ENCODE results near the gene LBHD2. TPM values are rescaled to one million over a fixed set of nuclear protein-coding genes. Genes with fewer than 3 reads are reported as not detected.

LBHD2 gene
- total and polyA plus RNA-seq, 4 donors: 0.47 to 0.53 TPM; not detected in 2

DNA sequence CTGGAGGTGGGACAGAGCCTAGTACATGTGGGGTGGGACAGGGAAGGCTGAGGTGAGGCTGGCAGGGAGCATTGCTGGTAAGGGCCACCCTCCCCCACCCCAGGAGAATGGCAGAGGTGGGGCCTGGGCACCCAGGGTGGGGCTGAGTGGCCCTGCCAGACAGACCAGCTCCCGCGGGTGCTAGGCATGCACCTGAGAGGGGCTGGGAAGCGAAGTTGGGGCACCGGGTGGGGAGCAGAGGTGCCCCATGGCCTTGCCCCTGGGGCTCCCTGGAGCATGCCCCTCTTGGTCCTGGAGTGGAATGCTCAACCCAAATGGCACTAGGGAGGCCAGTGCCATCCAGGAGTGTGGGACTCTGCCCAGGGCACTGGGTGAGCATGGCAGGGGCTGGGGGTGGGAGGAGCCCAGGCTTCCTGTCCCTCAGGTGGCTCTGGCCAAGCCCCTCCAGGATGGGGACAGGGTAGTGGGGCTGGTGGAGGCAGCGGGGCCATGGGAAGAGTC is 40.5 kb downstream of the LBHD2 start:
- H3K4me3 ChIP-seq (ENCODE audit: low read depth in 1 of 3, low read length in 3 of 3): no peak overlapping the region
- peaks cover 23 to 56% (median 42%) of the 10 kb centered on the region in 4 donors for H3K4me1 ChIP-seq (ENCODE audit: control insufficient read depth in 4 of 4, insufficient read depth in 4 of 4, low read length in 3 of 4)
- H3K36me3 ChIP-seq (ENCODE audit: control insufficient read depth in 4 of 4, insufficient read depth in 3 of 4, low read depth in 1 of 4, low read length in 3 of 4): no peaks in the 10 kb centered on the region
- H3K9ac ChIP-seq (ENCODE audit: low read depth in 1 of 2, low read length in 2 of 2): no peak overlapping the region
- WGBS: 85% methylated on average over 5 of the region's 5 CpGs
- H3K27ac ChIP-seq (ENCODE audit: low read depth in 1 of 2, low read length in 2 of 2): no peak overlapping the region
- TF ChIP-seq NR2F2 (IDR thresholded peaks at IDR 0.05): no peak
- no peak for TF ChIP-seq RAD21 (IDR thresholded peaks at IDR 0.05)
- TF ChIP-seq RXRA (IDR thresholded peaks at IDR 0.05): no peak
- TF ChIP-seq FOXA2 (IDR thresholded peaks at IDR 0.05): no peak
- no peak for TF ChIP-seq YY1 (IDR thresholded peaks at IDR 0.05)
- TF ChIP-seq, protein P1, sequence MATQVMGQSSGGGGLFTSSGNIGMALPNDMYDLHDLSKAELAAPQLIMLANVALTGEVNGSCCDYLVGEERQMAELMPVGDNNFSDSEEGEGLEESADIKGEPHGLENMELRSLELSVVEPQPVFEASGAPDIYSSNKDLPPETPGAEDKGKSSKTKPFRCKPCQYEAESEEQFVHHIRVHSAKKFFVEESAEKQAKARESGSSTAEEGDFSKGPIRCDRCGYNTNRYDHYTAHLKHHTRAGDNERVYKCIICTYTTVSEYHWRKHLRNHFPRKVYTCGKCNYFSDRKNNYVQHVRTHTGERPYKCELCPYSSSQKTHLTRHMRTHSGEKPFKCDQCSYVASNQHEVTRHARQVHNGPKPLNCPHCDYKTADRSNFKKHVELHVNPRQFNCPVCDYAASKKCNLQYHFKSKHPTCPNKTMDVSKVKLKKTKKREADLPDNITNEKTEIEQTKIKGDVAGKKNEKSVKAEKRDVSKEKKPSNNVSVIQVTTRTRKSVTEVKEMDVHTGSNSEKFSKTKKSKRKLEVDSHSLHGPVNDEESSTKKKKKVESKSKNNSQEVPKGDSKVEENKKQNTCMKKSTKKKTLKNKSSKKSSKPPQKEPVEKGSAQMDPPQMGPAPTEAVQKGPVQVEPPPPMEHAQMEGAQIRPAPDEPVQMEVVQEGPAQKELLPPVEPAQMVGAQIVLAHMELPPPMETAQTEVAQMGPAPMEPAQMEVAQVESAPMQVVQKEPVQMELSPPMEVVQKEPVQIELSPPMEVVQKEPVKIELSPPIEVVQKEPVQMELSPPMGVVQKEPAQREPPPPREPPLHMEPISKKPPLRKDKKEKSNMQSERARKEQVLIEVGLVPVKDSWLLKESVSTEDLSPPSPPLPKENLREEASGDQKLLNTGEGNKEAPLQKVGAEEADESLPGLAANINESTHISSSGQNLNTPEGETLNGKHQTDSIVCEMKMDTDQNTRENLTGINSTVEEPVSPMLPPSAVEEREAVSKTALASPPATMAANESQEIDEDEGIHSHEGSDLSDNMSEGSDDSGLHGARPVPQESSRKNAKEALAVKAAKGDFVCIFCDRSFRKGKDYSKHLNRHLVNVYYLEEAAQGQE (IDR thresholded peaks at IDR 0.05): no peak
- TF ChIP-seq SP1 (IDR thresholded peaks at IDR 0.05): no peak
- TF ChIP-seq TAF1 (conservative IDR thresholded peaks at IDR 0.05): no peak
- TF ChIP-seq, protein P2, sequence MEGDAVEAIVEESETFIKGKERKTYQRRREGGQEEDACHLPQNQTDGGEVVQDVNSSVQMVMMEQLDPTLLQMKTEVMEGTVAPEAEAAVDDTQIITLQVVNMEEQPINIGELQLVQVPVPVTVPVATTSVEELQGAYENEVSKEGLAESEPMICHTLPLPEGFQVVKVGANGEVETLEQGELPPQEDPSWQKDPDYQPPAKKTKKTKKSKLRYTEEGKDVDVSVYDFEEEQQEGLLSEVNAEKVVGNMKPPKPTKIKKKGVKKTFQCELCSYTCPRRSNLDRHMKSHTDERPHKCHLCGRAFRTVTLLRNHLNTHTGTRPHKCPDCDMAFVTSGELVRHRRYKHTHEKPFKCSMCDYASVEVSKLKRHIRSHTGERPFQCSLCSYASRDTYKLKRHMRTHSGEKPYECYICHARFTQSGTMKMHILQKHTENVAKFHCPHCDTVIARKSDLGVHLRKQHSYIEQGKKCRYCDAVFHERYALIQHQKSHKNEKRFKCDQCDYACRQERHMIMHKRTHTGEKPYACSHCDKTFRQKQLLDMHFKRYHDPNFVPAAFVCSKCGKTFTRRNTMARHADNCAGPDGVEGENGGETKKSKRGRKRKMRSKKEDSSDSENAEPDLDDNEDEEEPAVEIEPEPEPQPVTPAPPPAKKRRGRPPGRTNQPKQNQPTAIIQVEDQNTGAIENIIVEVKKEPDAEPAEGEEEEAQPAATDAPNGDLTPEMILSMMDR (IDR thresholded peaks at IDR 0.05; ENCODE audit: low read depth, low read length, missing input control): no peak
- TF ChIP-seq HNF4G (IDR thresholded peaks at IDR 0.05): no peak
- TF ChIP-seq FOXA1 (IDR thresholded peaks at IDR 0.05): no peak
- TF ChIP-seq HNF4A (conservative IDR thresholded peaks at IDR 0.05): no peak
- H3K9me3 ChIP-seq (ENCODE audit: control insufficient read depth in 4 of 4, low read length in 3 of 4): no peaks in the 10 kb centered on the region
- no peaks in the 10 kb centered on the region for H3K27me3 ChIP-seq (ENCODE audit: control insufficient read depth in 4 of 4, insufficient read depth in 4 of 4, low read length in 3 of 4)
- DNase-seq (ENCODE audit: low spot score): no peak

DNA sequence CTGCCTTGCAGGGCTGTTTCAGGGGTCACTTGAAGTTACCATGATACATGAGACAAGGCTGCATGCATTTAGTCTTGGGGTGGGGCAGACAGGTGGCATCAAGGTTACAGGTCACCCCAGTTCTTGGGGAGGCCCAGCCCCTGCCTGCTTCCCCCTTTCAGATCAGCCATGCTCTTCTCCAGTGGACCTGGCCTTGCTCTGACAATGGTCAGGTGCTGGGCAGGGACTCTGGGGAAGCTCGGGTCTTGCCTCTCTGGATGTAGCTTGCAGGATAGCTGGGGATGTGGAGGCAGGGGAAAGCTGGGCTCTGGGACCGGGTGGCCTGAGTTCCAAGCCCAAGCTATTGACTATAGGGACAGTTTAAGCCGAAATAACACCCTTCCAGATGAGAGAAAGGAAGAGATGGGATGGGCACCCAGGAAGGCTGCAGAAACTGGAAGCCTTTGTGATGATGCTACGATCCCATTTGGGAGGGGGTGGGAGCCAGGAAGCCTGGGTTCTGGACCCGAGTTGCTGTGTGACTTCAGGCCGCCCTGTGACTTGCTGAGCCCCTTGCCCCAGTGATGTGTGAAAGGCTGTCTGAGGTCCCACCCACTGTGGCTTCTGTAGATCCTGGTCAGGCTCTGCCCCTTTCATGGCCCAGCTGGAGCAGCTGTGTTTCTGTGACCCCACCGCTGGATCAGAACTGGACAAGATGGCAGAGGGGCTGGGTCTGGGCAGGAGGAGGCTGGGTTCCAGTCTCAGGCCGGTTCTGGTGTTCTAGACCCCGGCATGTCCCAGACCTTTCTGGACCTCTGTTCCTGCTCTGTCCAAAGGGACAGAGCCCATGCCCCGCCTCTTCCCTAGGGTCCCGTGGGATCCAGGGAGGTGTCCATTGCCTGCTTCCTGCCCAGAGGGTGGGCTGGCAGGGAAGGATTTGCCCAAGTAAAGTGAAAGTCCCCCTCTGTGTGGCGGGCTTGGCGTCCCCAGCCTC is 41.4 kb downstream of the LBHD2 start:
- peaks cover 23 to 59% (median 42%) of the 10 kb centered on the region in 4 donors for H3K4me1 ChIP-seq (ENCODE audit: control insufficient read depth in 4 of 4, insufficient read depth in 4 of 4, low read length in 3 of 4)
- no peaks in the 10 kb centered on the region for H3K9me3 ChIP-seq (ENCODE audit: control insufficient read depth in 4 of 4, low read length in 3 of 4)
- H3K36me3 ChIP-seq (ENCODE audit: control insufficient read depth in 4 of 4, insufficient read depth in 3 of 4, low read depth in 1 of 4, low read length in 3 of 4): peaks cover 0 to 2% (median 0%) of the 10 kb centered on the region in 4 donors
- no peak overlapping the region for H3K9ac ChIP-seq (ENCODE audit: low read depth in 1 of 2, low read length in 2 of 2)
- no peak overlapping the region for H3K27ac ChIP-seq (ENCODE audit: low read depth in 1 of 2, low read length in 2 of 2)
- no peak overlapping the region for H3K4me3 ChIP-seq (ENCODE audit: low read depth in 1 of 3, low read length in 3 of 3)
- 91% methylated on average over 13 of the region's 13 CpGs for WGBS
- no peak for DNase-seq (ENCODE audit: low spot score)
- no peaks in the 10 kb centered on the region for H3K27me3 ChIP-seq (ENCODE audit: control insufficient read depth in 4 of 4, insufficient read depth in 4 of 4, low read length in 3 of 4)
- no peak for TF ChIP-seq FOXA1 (IDR thresholded peaks at IDR 0.05)
- TF ChIP-seq, protein P3, sequence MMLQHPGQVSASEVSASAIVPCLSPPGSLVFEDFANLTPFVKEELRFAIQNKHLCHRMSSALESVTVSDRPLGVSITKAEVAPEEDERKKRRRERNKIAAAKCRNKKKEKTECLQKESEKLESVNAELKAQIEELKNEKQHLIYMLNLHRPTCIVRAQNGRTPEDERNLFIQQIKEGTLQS (IDR thresholded peaks at IDR 0.05): no peak
- TF ChIP-seq HNF4A (conservative IDR thresholded peaks at IDR 0.05): no peak
- TF ChIP-seq, protein P4, sequence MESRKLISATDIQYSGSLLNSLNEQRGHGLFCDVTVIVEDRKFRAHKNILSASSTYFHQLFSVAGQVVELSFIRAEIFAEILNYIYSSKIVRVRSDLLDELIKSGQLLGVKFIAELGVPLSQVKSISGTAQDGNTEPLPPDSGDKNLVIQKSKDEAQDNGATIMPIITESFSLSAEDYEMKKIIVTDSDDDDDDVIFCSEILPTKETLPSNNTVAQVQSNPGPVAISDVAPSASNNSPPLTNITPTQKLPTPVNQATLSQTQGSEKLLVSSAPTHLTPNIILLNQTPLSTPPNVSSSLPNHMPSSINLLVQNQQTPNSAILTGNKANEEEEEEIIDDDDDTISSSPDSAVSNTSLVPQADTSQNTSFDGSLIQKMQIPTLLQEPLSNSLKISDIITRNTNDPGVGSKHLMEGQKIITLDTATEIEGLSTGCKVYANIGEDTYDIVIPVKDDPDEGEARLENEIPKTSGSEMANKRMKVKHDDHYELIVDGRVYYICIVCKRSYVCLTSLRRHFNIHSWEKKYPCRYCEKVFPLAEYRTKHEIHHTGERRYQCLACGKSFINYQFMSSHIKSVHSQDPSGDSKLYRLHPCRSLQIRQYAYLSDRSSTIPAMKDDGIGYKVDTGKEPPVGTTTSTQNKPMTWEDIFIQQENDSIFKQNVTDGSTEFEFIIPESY (IDR thresholded peaks at IDR 0.05): no peak
- TF ChIP-seq GABPA (IDR thresholded peaks at IDR 0.05 in 1 of 2, conservative IDR thresholded peaks at IDR 0.05 in 1 of 2): no peak
- TF ChIP-seq, protein P5, sequence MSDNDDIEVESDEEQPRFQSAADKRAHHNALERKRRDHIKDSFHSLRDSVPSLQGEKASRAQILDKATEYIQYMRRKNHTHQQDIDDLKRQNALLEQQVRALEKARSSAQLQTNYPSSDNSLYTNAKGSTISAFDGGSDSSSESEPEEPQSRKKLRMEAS (IDR thresholded peaks at IDR 0.05): no peak
- TF ChIP-seq, protein P2 (IDR thresholded peaks at IDR 0.05; ENCODE audit: low read depth, low read length, missing input control): no peak
- TF ChIP-seq, protein P1 (IDR thresholded peaks at IDR 0.05): no peak
